GM21390 (cell line): ENCODE measurements around the gene TREX2.

Source experiments
- ATAC-seq: cut with Tn5 transposase; IDR thresholded peaks from one replicate; pipeline ENCODE4 v1.9.1; 2021; ENCODE audit not compliant: unreplicated experiment

Gene TREX2

GRCh38 chrX:153457136-153457825 lies 11.4 kb upstream of the TREX2 start:
- ATAC-seq, result no peak

- no peak for ATAC-seq
Measured at GRCh38 chrX:153456704-153457103, 10.8 kb upstream of the TREX2 start.

GRCh38 chrX:153456161-153456560 lies 10.3 kb upstream of the TREX2 start:
- no peak for ATAC-seq

- ATAC-seq, result no peak
Measured at GRCh38 chrX:153455571-153455970, 9.7 kb upstream of the TREX2 start.

GRCh38 chrX:153454901-153455550 lies 9.2 kb upstream of the TREX2 start:
- ATAC-seq, result no peak

- ATAC-seq, result no peak
Measured at GRCh38 chrX:153450949-153451277, 5.1 kb upstream of the TREX2 start.

GRCh38 chrX:153450114-153450948 lies 4.5 kb upstream of the TREX2 start:
- ATAC-seq, result no peak

GRCh38 chrX:153449368-153450113 lies 3.7 kb upstream of the TREX2 start:
- ATAC-seq, result no peak

GRCh38 chrX:153448556-153449367 lies 2.9 kb upstream of the TREX2 start:
- no peak for ATAC-seq

DNA sequence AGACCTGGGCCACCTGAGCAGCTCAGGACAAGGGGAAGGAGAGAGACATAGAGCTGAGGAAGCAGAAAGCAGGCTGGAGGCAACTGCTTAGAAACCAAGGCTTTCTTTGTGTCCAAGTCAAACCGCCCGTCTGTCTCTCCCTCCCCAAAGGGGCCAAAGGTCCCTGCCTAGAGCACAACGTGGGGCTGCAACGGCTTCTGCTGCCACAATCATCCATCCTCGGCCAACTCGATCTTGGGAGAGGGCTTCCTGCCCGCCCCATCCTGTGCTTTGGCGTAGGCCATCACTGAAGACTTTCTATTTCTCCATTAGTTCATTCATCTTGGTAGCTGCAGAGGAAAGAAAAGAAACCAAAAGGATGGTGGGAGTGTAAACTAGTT lies 1.7 kb upstream of the TREX2 start:
- no peak for ATAC-seq

- no peak for ATAC-seq
Measured at GRCh38 chrX:153446950-153447580, 1.2 kb upstream of the TREX2 start.

- ATAC-seq, result no peak
Measured at GRCh38 chrX:153446636-153446936, 730 bp upstream of the TREX2 start.

- no peak for ATAC-seq
Measured at GRCh38 chrX:153445106-153445855, 575 bp downstream of the TREX2 start.

DNA sequence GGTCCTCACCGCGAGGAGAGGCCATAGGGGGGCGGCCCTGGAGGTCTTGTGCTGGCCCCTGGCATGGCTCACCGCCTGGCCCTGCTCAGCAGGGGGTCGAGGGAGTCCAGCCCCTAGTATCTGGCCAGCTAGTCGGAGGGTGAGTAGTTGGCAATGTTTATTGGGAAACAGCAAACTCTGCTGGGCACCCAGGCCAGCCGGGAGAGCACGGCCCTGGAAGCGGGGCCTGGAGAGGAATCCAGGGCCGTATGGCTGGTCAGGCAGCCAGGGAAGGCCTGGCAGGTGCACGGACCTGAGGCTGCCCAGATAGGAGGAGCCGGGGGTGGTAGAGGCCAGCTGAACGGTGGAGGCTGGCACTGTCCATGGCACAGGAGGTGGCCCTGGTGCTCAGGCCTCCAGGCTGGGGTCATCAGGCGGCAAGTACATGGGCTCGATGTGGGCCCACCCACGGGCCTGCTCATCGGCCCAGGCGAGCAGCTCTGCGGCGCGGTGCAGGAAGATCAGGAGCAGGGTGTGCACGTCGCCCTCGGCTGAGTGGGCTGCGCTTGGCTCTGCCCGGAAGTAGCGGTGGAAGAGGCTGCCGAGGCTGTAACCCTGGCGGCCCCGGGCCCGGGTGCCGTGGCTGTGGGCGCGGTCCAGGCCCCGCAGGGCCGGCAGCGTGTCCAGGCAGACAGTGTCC lies 1.4 kb downstream of the TREX2 start:
- no peak for ATAC-seq

- no peak for ATAC-seq
Measured at GRCh38 chrX:153443476-153444332, 2.2 kb downstream of the TREX2 start.

- ATAC-seq, result no peak
Measured at GRCh38 chrX:153442463-153442862, 3.4 kb downstream of the TREX2 start.

GRCh38 chrX:153441981-153442380 lies 3.9 kb downstream of the TREX2 start:
- no peak for ATAC-seq

DNA sequence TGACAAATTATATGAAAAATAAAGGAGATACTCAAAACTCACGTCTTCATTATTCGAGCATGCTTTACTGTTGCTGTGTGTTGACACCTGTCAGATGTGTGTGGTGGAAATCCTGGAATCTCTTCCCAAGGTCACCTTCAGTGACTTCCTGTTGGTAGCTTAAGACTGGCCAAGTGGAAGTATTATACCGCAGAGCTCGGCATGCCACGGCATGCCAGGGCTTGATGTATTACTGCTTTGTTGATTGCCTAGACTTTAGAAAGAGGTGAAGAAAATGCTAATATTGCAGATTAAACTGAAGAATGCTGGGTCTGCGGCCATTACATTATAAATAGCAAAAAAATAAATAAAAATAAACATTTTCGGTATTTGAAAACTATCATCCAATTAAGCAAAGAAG lies 4.6 kb downstream of the TREX2 start:
- no peak for ATAC-seq
